MM.1S (cell line): ENCODE results near the gene FMN2.

ENCODE experiments used
- CTCF ChIP-seq: fragments of 300-600 bp; sonication (generic); IDR thresholded peaks from 2 replicates; pipeline ENCODE4 v1.5.1; 2016; ENCODE audit warnings: antibody characterized with exemption, low read length, mixed read lengths
- EZH2phosphoT487 ChIP-seq: fragments of 300-600 bp; sonication (generic); IDR thresholded peaks from 2 replicates; pipeline ENCODE4 v1.6.1; 2018; ENCODE audit warnings: antibody characterized with exemption, low read length

GRCh38 chr1:240524356-240525069, 432.8 kb downstream of the FMN2 start:
- no peak for TF ChIP-seq CTCF
- no peak for TF ChIP-seq EZH2phosphoT487
